HEK293 (cell line): Measurements from ENCODE around the gene DDX51.

Source experiments
- CTCF ChIP-seq: fragments of 450-650 bp; formaldehyde crosslinking; IDR thresholded peaks from 2 replicates; pipeline ENCODE4 v1.5.1; 2016; ENCODE audit warnings: missing biosample characterization, missing genetic modification characterization
- SETDB1 ChIP-seq: IDR thresholded peaks from one replicate; pipeline ENCODE4 v1.6.1; 2017; ENCODE audit warnings: mild to moderate bottlenecking, low read length, moderate library complexity, mixed read lengths; ENCODE audit not compliant: insufficient read length
- SP2 ChIP-seq: fragments of 450-650 bp; formaldehyde crosslinking; IDR thresholded peaks from 2 replicates; pipeline ENCODE4 v1.5.1; 2016; ENCODE audit warnings: missing biosample characterization, missing genetic modification characterization
- ZNF138 ChIP-seq: fragments of 450-650 bp; formaldehyde crosslinking; IDR thresholded peaks from 2 replicates; pipeline ENCODE4 v1.5.1; 2016; ENCODE audit warnings: missing biosample characterization, missing genetic modification characterization, borderline replicate concordance
- ZNF311 ChIP-seq: fragments of 450-650 bp; formaldehyde crosslinking; IDR thresholded peaks from 2 replicates; pipeline ENCODE4 v1.5.1; 2017; ENCODE audit warnings: missing biosample characterization, missing genetic modification characterization, borderline replicate concordance
- ZNF747 ChIP-seq: fragments of 450-650 bp; formaldehyde crosslinking; IDR thresholded peaks from 2 replicates; pipeline ENCODE4 v1.5.1; 2016; ENCODE audit warnings: missing biosample characterization, missing genetic modification characterization
- ZNF768 ChIP-seq: fragments of 450-650 bp; formaldehyde crosslinking; IDR thresholded peaks from 2 replicates; pipeline ENCODE4 v1.5.1; 2018; ENCODE audit warnings: missing biosample characterization, mild to moderate bottlenecking, missing genetic modification characterization
- ZNF843 ChIP-seq: fragments of 450-650 bp; formaldehyde crosslinking; IDR thresholded peaks from 2 replicates; pipeline ENCODE4 v1.5.1; 2016; ENCODE audit warnings: missing biosample characterization, missing genetic modification characterization
- TF ChIP-seq, protein P1 (sequence below): fragments of 450-650 bp; formaldehyde crosslinking; IDR thresholded peaks from 2 replicates; pipeline ENCODE4 v1.5.1; 2016; ENCODE audit warnings: missing biosample characterization, missing genetic modification characterization

DNA sequence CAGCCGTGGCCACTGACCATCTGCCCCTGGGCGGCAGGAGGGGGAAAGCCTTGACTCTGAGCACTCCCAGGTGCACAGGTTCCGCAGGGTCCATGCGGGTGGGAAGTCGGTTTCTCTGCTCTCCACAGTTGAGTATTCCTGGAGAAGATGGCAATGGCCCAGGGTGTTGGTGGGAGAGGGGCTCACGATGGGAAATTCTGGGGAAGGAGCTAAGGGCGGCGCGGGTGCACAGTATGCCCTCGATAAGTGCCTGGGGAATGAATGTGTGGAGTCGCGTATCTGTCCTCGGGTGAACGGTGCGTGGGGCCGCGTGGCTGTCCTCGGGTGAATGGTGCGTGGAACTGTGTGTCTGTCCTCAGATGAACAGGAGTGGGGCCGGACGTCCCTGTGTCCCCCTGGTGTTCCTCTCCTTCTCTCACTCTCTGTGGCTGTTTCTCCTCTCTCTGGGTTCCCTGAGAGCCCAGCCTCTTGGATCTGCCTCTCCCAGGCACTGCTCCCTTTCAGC, 38.1 kb upstream of the DDX51 start:
- TF ChIP-seq ZNF747 (tag by site-specific recombination) = no peak
- no peak for TF ChIP-seq SETDB1
- no peak for TF ChIP-seq CTCF (tag by site-specific recombination)
- TF ChIP-seq SP2 (tag by site-specific recombination) = no peak
- no peak for TF ChIP-seq ZNF138 (tag by site-specific recombination)
- no peak for TF ChIP-seq ZNF768 (tag by site-specific recombination)
- TF ChIP-seq, protein P1, sequence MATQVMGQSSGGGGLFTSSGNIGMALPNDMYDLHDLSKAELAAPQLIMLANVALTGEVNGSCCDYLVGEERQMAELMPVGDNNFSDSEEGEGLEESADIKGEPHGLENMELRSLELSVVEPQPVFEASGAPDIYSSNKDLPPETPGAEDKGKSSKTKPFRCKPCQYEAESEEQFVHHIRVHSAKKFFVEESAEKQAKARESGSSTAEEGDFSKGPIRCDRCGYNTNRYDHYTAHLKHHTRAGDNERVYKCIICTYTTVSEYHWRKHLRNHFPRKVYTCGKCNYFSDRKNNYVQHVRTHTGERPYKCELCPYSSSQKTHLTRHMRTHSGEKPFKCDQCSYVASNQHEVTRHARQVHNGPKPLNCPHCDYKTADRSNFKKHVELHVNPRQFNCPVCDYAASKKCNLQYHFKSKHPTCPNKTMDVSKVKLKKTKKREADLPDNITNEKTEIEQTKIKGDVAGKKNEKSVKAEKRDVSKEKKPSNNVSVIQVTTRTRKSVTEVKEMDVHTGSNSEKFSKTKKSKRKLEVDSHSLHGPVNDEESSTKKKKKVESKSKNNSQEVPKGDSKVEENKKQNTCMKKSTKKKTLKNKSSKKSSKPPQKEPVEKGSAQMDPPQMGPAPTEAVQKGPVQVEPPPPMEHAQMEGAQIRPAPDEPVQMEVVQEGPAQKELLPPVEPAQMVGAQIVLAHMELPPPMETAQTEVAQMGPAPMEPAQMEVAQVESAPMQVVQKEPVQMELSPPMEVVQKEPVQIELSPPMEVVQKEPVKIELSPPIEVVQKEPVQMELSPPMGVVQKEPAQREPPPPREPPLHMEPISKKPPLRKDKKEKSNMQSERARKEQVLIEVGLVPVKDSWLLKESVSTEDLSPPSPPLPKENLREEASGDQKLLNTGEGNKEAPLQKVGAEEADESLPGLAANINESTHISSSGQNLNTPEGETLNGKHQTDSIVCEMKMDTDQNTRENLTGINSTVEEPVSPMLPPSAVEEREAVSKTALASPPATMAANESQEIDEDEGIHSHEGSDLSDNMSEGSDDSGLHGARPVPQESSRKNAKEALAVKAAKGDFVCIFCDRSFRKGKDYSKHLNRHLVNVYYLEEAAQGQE (tag by site-specific recombination) = no peak
- no peak for TF ChIP-seq ZNF311 (tag by site-specific recombination)
- TF ChIP-seq ZNF843 = no peak
